ENCODE data around the gene CLEC2A. TPM values are rescaled to one million over a fixed set of nuclear protein-coding genes. Genes with fewer than 3 reads are reported as not detected.

CLEC2A gene
- total and polyA plus RNA-seq, 2 donors from 2014 or later, result not detected

DNA sequence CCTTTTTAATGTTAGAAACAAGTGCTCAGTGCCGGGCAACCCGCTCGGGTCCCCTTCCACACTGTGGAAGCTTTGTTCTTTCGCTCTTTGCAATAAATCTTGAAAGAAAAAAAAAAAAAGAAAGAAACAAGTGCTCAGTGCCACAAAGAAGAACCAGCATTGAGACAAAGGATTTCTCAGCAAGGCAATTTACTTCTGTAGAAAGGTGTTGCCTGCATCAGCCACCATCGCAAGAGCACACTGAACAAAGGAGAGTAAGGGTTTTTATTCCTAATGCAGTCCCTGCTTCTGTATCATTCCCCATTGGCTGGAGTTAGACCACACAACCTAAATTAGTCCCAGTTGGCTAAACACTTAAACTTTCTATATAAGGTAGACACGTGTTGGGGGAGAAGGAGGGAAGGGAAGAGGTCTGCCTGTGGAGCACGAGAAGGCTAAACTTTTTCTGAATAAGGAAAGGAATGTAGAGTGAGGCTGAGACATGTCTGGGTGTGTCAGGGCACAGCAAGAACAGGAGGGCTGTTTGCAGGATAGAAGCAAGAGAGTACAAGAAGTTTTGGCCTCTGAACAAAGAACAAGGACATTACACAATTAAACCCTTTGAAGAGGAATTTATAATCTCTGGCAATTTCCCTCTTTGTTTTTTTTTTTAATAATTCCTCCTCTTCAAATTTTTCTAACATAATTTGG is 29.5 kb downstream of the CLEC2A start:
- H3K36me3 ChIP-seq (ENCODE audit: control insufficient read depth in 2 of 3, insufficient read depth in 3 of 3, low read length in 3 of 3), result no peaks in the 10 kb centered on the region
- no peak overlapping the region for H3K9ac ChIP-seq (ENCODE audit: low read length in 3 of 3)
- DNase-seq (no peak), FAIRE-seq (no peak)
- TF ChIP-seq, protein P1, sequence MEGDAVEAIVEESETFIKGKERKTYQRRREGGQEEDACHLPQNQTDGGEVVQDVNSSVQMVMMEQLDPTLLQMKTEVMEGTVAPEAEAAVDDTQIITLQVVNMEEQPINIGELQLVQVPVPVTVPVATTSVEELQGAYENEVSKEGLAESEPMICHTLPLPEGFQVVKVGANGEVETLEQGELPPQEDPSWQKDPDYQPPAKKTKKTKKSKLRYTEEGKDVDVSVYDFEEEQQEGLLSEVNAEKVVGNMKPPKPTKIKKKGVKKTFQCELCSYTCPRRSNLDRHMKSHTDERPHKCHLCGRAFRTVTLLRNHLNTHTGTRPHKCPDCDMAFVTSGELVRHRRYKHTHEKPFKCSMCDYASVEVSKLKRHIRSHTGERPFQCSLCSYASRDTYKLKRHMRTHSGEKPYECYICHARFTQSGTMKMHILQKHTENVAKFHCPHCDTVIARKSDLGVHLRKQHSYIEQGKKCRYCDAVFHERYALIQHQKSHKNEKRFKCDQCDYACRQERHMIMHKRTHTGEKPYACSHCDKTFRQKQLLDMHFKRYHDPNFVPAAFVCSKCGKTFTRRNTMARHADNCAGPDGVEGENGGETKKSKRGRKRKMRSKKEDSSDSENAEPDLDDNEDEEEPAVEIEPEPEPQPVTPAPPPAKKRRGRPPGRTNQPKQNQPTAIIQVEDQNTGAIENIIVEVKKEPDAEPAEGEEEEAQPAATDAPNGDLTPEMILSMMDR (IDR thresholded peaks at IDR 0.05; ENCODE audit: borderline replicate concordance, extremely low read depth, insufficient read depth), result no peak
- H3K9me3 ChIP-seq (ENCODE audit: control insufficient read depth in 2 of 3, insufficient read depth in 1 of 3, low read length in 3 of 3), result peaks cover 0 to 6% (median 0%) of the 10 kb centered on the region in 3 donors
- intact Hi-C loops (cut with DNase I), result no loop called here
- no peaks in the 10 kb centered on the region for H3K4me1 ChIP-seq (ENCODE audit: control insufficient read depth in 2 of 3, insufficient read depth in 2 of 3, low read depth in 1 of 3, low read length in 3 of 3)
- no peaks in the 10 kb centered on the region for H3K27me3 ChIP-seq (ENCODE audit: control insufficient read depth, insufficient read depth, low read length)
- no peak overlapping the region for H3K27ac ChIP-seq (ENCODE audit: low read depth in 2 of 2, low read length in 2 of 2)
- no peak overlapping the region for H3K4me3 ChIP-seq (ENCODE audit: low read length in 3 of 3)

DNA sequence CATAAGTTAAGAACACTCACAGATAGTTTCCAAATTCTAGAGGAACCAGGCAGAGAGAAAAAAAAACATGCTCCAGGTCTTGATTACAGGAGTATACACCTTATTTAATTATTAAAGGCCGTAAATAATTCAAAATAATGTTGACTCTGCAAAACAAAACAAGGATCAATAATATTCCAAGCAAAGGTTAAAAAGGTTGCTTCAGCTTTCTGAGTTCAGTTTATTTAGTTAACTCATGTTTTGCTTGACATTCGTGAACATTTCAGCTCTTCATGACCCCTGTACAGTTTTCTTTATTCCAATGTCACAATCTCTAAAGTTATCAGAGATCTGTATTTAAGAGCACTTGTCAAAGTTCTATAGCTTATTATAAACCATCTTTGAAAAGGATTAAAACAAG is 31.2 kb downstream of the CLEC2A start:
- H3K4me3 ChIP-seq (ENCODE audit: low read length in 3 of 3), result no peak overlapping the region
- TF ChIP-seq, protein P1 (IDR thresholded peaks at IDR 0.05; ENCODE audit: borderline replicate concordance, extremely low read depth, insufficient read depth), result no peak
- no peaks in the 10 kb centered on the region for H3K36me3 ChIP-seq (ENCODE audit: control insufficient read depth in 2 of 3, insufficient read depth in 3 of 3, low read length in 3 of 3)
- intact Hi-C loops (cut with DNase I), result no loop called here
- no peak overlapping the region for H3K27ac ChIP-seq (ENCODE audit: low read depth in 2 of 2, low read length in 2 of 2)
- no peak overlapping the region for H3K9ac ChIP-seq (ENCODE audit: low read length in 3 of 3)
- no peaks in the 10 kb centered on the region for H3K27me3 ChIP-seq (ENCODE audit: control insufficient read depth, insufficient read depth, low read length)
- H3K4me1 ChIP-seq (ENCODE audit: control insufficient read depth in 2 of 3, insufficient read depth in 2 of 3, low read depth in 1 of 3, low read length in 3 of 3), result no peaks in the 10 kb centered on the region
- DNase-seq (no peak), FAIRE-seq (no peak)
- H3K9me3 ChIP-seq (ENCODE audit: control insufficient read depth in 2 of 3, insufficient read depth in 1 of 3, low read length in 3 of 3), result peaks cover 0 to 6% (median 0%) of the 10 kb centered on the region in 3 donors

DNA sequence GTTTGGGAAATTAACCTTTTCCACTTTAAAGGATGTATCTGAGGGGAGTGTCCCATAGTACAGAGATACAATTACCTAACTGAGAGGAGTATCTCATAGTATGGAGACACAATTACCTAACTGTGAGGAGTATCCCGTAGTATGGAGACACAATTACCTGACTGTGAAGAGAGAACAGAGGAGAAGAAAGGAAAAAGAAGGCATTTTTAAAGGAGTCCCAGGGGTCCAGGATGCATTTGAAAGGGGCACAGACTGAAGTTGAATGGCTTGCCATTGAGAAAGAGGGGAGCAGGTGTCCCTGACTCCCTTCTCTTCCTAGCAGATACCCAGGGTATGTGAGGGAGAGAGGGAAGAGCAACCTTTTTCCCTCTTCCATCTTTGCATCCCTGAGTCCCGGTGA is 33.0 kb downstream of the CLEC2A start:
- H3K9ac ChIP-seq (ENCODE audit: low read length in 3 of 3), result no peak overlapping the region
- no peak overlapping the region for H3K4me3 ChIP-seq (ENCODE audit: low read length in 3 of 3)
- H3K27ac ChIP-seq (ENCODE audit: low read depth in 2 of 2, low read length in 2 of 2), result no peak overlapping the region
- FAIRE-seq, result no peak
- no peaks in the 10 kb centered on the region for H3K27me3 ChIP-seq (ENCODE audit: control insufficient read depth, insufficient read depth, low read length)
- peaks cover 0 to 6% (median 0%) of the 10 kb centered on the region in 3 donors for H3K9me3 ChIP-seq (ENCODE audit: control insufficient read depth in 2 of 3, insufficient read depth in 1 of 3, low read length in 3 of 3)
- TF ChIP-seq, protein P1 (IDR thresholded peaks at IDR 0.05; ENCODE audit: borderline replicate concordance, extremely low read depth, insufficient read depth), result no peak
- no peak for DNase-seq
- intact Hi-C loops (cut with DNase I), result no loop called here
- no peaks in the 10 kb centered on the region for H3K36me3 ChIP-seq (ENCODE audit: control insufficient read depth in 2 of 3, insufficient read depth in 3 of 3, low read length in 3 of 3)
- H3K4me1 ChIP-seq (ENCODE audit: control insufficient read depth in 2 of 3, insufficient read depth in 2 of 3, low read depth in 1 of 3, low read length in 3 of 3), result no peaks in the 10 kb centered on the region

DNA sequence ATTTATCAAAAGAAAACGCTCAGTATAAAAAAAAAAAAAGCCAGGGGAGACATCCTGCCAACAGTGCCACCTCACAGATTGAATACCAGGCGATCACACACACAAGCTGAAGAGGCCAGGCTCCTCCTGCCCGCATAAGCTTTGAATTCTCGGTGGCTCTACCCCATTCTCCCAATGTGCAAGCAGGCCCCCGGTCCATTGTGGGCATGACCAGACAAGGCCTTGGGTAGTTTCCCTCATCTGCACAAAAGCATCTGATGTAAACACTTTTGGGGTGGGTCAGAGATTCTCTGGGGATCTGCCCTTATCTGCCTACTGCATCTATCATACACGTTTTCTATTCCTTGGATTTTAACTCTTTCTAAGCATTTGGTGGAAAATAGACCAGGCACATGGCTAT is 34.6 kb downstream of the CLEC2A start:
- H3K9me3 ChIP-seq (ENCODE audit: control insufficient read depth in 2 of 3, insufficient read depth in 1 of 3, low read length in 3 of 3), result no peaks in the 10 kb centered on the region
- H3K9ac ChIP-seq (ENCODE audit: low read length in 3 of 3), result no peak overlapping the region
- no peaks in the 10 kb centered on the region for H3K27me3 ChIP-seq (ENCODE audit: control insufficient read depth, insufficient read depth, low read length)
- no peaks in the 10 kb centered on the region for H3K4me1 ChIP-seq (ENCODE audit: control insufficient read depth in 2 of 3, insufficient read depth in 2 of 3, low read depth in 1 of 3, low read length in 3 of 3)
- intact Hi-C loops (cut with DNase I), result no loop called here
- DNase-seq (no peak), FAIRE-seq (no peak)
- no peaks in the 10 kb centered on the region for H3K36me3 ChIP-seq (ENCODE audit: control insufficient read depth in 2 of 3, insufficient read depth in 3 of 3, low read length in 3 of 3)
- H3K4me3 ChIP-seq (ENCODE audit: low read length in 3 of 3), result no peak overlapping the region
- H3K27ac ChIP-seq (ENCODE audit: low read depth in 2 of 2, low read length in 2 of 2), result no peak overlapping the region
- TF ChIP-seq, protein P1 (IDR thresholded peaks at IDR 0.05; ENCODE audit: borderline replicate concordance, extremely low read depth, insufficient read depth), result no peak

All from kidney (tissue), 14 donors.